NCI-H2196 (cell line): ENCODE results near the gene NFIX.

ENCODE experiments used
- DNase-seq: peaks from one replicate; lab custom pipeline; 2025; ENCODE audit not compliant: unreplicated experiment; lab: John Stamatoyannopoulos, UW

The NFIX gene

DNA sequence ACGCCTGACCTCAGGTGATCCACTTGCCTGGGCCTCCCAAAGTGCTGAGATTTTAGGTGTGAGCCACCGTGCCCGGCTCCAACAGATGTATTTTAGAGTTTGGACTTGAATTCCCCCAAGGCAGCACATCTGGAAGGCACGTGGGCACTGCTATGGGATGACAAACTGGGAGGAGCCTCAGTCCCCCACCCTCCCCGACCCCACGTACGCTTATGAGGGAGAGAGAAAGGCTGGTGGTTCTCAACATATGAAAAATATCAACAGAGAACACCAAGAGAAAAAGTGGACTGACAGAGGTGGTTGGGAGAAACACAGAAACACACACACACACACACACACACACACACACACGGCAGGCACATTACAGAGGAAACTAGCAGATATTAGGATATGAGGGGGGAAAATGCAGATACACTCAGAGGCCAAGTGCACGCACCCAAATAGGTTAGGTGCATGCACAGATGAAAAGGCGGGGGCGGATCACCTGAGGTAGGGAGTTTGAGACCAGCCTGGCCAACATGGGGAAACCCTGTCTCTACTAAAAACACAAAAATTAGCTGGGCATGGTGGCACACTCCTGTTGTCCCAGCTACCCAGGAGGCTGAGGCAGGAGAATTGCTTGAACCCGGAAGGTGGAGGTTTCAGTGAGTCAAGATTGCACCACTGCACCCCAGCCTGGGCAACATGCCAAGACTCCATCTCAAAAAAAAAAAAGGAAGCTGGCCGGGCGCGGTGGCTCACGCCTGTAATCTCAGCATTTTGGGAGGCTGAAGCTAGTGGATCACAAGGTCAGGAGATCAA lies 151.7 kb downstream of the NFIX start:
- no peak for DNase-seq
